NCI-H510A treated with DMSO at 0.1 percent for 48 hours (cell line): ENCODE data around the gene DCDC2C.

Experiments
- DNase-seq: peaks from one replicate; lab custom pipeline; 2025; lab: John Stamatoyannopoulos, UW

The DCDC2C gene

DNA sequence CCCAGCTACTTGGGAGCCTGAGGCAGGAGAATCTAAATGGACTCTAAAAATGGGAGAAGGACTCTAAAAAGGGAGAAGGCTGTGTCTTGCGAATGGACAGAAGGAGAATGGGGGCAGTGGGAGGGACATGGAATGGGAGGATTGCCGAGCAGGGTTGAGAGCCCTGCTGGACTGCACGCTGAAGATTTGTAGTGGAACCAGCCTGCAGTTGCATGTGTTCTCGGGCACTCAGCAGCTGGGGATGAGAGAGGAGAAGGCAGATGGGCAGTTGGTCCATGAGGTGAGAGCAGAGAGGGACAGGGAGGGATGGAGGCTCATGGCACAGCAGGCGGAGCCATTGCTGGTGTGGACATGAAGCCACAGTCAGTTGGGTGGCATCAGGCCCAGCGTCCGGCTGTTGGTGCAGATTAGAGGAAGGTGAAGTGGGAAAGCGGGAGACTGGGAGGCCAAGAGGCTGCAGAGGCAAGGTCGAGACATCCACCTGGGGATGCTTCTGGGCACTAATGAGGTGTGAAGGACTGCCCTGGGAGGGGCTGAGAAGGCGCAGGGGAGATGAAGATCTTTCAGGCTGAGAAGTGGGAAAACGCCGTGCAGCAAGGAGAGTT lies 40.7 kb downstream of the DCDC2C start:
- DNase-seq: no peak

DNA sequence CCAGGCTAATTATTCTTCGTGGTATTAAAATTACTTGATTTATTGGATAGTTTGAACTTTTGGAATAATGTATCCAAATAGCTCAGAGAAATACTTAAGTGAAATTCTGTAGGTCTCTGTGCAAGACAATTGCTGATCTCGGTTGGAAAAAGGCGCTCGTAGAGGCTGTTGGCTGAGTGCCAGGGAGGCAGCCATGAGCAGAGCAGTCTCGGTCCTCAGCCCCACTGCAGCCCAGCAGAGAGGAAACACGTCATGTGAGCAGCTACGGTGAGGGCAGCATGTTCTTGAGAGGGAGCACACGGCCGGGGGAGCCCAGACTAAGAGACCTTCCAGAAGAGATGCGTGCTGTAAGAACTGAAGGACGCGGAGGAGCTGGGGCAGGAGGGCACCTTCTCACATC lies 42.5 kb downstream of the DCDC2C start:
- peak; percentile 13 for DNase-seq

DNA sequence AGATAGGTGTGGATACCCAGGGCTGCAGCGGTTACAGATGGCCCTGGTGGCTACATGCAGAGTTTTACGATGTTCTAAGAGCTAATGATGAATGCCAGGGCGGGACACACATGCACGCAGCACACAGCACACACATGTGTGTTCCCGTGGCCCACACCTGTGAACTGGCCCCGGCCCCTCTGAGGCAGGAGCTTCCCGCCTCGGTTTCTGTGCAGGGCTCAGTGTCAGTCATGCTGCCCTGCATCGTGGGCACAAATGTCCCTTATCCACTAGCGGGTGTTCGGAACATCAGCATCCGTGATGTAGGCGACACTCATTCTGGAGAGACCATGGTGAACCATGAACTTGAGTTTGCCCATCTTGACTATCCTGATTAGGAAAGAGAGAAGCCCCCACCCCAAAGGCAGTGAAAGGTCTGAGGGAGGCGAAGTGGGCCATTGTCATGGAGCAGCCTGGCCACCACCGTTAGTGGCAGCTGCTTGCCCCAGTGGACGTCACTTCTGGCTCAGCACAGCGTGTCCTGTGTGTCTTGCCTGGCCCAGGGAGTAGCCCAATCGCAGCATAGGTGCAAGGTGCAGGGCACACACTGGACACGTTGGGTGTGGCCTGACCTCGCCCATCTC lies 43.8 kb downstream of the DCDC2C start:
- no peak for DNase-seq

DNA sequence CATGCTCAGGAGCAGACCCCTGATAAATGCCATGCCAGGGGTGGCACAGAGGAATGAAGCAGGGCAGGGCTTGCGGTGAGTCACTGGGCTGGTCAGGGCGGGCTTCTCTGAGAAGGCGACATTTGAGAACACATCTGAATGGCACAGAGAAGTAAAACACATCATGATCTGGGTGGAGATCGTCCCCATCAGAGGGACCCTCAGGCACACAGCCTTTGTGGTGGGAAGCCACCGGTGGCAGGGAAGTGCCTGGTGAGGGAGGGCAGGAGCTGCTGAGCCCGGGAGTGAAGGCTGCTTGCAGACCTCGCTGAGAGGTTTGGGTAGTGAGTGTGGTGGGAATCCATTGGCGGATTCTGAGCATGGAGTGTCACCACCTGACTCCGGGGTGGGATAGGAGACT lies 44.5 kb downstream of the DCDC2C start:
- no peak for DNase-seq

DNA sequence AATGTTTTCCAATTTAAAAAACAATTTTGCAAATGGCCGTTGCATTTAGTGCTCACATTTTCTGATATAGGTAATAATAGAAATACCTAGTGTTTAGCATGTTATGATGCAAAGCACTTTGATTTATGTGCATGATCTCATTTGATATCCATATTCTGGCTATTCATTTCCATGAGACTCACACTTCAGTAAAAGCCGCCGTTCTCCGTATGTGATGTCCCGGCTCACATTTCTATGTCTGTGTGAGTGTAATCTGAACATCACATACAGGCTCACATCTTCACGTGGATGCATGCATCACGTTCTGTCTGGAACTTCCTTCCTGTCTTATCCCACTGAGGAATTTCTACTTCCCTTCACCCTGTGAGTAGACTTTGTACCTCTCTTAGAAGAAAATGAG lies 45.8 kb downstream of the DCDC2C start:
- DNase-seq: no peak

DNA sequence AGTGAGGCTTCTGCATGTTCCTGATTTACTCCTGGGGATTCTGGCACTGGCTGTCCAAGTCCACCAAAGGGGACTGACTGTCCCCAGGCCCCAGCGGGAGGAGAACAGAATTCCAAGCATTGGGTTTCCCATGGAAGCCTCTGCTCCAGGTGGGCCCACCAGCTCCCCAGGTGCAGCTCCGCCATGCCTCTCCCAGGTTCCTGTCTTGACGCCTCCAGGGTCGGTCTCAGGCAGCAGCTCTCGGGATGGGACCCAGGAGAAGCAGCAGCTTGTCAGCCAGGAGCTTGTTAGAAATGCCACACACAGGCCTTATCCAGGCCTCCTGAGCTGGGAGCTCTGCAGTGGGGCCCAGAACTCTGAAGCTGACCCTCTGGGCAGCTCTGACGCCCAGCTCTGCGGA lies 47.9 kb downstream of the DCDC2C start:
- DNase-seq: no peak

DNA sequence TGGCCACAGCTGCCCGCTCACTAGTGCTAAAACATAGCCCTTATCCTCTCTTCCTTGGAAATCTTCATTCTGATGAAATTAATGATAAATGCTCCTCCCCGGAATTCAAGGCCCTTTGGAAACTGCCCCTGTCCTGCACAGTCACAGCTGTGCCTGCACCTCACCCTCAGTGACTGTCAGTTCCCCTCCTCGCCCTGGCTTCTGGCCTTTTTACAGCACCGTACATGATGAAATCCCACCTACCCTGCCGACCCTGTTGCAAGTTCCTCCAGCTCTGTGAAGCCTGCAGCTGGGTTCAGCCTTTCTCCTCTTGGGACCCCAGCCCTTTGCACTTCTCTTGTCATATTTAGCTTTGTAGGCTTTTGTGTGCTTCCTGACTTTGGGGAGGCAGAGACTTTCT lies 48.4 kb downstream of the DCDC2C start:
- no peak for DNase-seq

DNA sequence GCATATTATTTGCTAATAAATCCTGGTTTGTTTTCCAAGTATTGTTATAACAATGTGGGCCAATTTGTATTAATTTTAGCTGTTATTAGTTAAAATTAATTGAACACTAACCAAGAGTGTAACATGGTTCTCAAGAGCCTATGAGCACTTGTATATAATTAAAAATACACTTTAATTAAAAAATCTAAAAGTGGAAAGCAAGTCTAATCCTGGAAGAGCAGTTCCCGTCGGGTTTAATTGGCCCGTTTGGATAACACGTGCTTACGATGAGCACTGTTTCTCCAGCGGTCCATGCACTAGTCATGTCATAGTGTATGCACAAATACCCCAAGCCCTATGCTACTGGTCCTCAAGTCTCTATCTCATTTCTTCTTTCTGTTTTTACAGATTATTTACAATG lies 49.0 kb downstream of the DCDC2C start:
- DNase-seq: no peak

DNA sequence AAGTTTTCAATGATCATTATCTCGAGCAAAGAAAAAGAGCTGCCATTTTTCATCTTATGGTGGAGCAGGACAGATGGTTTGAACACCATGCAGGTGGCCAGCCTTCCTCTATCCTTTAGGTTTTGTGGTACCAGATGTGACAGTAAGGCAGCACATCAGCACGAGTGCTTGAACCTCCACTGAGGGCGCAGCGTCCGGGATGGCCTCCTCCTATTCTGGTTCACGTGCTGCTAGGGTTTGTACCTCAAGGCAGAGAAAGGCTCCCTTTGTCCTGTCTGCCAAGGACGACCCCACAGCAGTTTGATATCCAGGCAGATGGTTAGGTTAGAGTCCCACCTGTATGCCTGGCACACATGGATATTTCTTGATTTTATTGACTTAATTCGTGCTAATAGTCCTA lies 50.2 kb downstream of the DCDC2C start:
- DNase-seq: no peak

DNA sequence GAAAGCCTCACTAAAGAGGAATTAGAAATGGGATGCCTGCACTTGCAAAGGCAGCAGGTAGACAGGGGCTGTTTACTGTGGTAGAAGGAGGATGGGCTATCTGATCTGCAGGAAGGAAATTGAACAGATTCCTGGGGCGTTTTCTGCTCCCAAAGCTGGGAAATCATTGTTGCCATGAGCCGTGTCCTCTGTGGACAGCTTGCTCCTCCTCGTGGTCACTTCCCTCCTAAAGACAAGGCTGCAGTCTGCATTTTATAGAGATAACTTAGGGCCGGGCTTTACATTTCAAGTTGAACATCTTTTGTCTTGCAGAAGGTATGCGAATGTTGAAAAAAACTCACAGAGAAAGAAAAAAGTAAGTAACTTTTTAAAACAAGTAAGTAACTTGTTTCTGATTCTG lies 50.9 kb downstream of the DCDC2C start:
- DNase-seq: no peak

DNA sequence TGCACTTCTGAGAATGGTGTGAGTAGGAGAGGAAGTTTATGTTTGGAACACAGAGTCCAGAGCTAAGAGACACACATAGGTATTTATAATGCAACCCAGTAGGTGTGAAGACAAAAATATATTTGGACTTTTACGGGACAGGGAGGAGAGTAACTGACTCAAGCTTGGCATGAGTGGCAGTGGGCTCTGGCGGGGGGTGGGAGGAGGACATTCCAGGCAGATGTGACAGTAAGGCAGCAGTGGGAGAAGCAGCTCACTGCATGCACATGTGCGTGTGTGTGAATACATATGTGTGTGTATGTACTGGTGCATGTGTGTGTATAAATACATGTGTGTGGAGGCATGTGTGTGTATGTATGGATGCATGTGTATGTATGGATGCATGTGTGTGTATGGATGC lies 51.4 kb downstream of the DCDC2C start:
- DNase-seq: no peak

DNA sequence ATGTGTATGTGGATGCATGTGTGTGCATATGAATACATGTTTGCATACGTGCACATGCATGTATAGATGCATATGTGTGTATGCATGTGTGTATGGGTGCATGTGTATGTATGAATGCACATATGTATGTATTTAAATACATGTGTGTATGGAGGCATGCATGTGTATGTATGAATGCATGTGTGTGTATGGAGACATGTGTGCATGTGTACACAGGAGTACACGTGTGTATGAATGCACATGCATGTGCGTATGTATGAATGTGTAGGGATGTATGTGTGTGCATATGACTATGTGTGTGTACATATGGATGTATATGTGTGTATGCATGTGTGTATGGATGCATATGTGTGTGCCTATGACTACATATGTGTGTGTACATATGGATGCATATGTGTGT lies 51.9 kb downstream of the DCDC2C start:
- no peak for DNase-seq

DNA sequence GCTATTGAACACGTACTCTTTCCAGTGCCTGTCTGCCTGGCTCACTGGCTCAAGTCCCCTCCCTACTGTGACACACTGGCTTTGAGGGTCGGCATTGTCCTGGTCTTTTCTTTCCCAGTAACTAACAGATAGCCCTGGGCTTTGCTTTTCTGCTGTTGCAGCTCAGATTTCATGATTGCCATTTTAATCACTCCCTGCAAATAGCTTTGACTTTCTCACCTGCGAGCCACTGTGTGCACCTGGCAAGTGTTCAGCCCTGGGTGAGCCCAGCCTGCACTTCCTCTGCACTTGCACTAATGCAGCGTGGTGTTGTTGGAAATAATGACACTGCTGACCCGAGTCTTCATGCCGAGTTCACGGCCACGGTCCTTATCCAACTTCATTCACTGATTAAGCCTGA lies 52.9 kb downstream of the DCDC2C start:
- DNase-seq: peak; percentile 66

DNA sequence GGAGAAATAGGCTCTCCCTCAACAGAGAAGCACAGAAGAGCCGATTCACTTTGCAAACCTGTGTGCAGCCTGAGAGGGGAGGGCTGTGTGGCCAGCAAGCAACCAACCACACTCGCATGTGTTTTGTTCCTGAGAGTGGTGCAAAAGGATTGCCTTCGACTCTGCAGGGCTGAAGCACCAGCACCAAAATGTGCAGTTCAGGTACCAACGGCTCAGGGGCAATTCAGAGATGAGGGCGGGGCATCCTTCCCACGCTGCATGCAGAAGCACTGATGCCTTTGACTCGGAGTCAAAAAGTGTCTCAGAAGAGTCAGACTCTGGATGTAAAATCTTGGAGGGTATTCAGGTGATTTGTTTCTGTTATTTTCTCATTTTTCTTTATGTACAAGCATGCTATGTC lies 55.5 kb downstream of the DCDC2C start:
- no peak for DNase-seq

DNA sequence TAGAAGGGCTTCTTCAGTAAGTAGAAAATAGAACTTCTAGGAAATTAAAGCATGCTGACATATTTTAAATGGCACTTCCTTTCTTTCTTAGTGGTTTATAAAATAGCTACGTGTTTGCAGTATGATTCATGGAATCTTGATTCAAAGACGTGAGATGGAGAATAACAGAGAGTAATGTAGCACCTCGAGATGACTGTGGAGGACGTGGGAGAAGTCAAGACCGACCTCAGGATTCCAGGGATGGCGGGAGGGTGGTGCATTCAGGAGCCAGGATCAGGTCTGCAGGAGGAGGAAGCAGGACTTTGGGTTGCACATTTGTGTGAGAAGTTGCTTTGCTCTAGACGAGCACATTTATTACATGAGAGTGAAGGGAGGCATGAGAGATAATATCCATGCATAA lies 56.0 kb downstream of the DCDC2C start:
- DNase-seq: no peak

DNA sequence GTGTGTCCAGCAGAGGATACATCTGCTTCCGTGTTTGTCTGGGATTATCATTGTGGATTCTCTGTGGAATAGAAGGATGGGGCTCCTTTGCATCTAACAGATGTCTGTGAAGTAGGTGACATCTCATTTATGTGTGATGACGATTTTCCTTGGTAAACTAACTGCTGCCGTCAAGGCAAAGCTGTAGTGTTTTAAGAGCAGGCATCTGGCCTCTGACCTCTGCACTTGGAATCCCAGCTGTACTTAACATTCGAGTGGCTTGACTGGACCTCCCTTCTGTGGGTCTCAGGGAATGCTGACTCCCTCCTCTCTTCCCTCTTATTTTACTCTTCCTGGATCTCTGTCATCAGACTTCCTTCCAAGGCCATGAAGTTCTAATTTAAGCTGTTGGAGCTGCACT lies 56.4 kb downstream of the DCDC2C start:
- DNase-seq: no peak

DNA sequence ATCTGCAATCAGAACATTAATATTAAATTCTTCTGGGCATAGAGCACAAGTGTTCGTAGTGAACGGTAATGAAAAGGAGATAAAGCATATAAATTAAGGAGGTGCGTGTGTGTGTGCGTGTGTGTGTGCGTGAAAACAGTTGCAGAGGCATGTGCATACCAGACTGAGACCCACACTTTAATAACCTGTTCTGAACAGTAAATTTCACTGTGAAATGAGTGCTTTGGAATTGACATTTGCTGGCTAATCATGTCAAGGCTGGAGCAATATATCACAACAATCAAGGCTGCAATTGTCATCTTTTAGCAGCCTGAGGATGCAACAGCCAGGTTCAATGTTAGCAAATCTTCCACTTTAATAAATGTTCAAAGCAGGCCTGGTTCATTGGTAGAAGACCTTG lies 57.9 kb downstream of the DCDC2C start:
- DNase-seq: no peak

DNA sequence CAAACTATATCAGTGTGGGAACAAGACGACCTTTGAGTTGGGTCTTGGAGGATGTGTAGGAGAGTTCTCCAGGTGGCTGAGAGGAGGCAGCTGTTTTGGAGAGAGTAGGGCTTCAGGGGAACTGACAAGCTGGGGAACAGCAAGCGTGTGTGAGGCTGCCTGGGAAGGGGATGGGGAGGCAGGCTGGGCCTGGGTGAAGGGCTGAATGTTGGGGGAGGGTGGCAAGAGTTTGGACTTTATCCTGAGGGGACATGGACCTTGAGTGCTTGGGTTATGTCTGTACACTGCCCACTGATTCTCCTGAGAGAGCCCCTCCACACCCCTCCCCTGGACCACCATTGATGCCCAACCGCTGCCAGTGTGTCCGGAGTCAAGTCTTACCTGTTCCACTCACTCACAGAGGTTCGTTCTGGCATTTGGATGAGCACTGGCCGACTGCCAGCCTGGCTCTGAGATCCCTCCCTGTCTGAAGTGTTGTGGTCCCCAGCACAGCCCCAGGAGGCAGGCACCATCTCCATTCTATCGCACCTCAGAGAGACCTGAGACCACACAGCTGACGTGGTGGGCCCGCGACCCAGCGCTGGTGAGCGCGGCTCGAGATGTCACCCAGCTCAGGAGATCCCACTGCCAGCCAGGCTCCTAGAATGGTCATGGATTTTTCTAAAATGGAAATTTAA lies 59.5 kb downstream of the DCDC2C start:
- DNase-seq: no peak

DNA sequence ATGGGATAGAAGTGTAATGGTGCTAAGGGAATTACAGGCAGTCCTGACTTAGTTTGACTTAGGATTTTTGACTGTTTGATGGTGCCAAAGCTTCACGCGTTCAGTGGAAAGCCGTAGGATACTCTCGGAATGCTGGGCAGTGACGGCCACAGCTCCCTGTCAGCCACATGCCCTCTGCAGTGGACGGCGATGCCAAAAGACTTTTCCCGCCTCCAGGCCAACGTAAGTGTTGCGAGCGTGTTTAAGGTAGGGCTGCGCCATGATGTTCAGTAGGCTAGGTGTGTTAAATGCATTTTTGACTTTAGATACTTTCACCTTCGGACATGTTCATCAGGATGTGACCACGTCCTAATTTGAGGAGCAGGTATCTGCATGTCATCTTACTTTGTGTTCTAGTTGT lies 63.4 kb downstream of the DCDC2C start:
- no peak for DNase-seq

DNA sequence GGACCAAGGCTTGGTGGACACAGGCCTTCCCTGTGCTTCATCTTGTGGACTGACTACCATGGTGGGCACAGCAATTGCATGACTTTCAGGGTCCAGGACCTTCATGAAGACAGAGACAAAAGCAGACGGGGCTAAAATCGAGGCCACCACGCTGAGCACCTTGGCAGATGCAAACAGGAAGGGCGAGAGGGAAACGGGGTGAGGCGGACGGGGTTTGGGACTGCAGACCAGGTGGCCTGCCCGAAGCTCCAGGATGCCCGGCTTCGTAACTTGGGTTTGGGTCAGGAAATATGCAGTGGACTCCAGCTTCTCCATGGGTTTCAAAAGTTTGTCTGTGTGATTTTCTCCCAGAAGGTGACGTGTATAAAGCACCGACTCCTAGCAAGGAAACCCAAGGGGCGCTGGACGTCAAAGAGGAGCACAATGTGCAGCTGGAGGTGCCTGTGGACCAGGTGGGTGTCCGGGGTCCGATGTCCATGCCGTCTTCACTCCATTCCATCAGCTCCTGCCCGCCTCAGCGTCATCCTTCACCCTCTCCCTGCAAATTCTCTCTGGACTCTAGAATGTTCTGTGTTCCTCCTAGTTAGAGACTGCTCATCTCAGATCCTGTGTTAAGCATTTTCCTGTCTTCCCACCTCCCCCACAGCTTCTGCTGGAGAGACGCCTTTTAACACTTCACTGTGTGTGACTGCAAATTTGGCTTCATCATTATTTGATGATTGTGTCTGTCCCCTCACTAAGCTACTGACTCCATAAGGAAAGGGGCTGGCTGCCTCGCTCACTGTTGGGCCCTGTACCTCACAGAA lies 65.8 kb downstream of the DCDC2C start:
- DNase-seq: no peak

DNA sequence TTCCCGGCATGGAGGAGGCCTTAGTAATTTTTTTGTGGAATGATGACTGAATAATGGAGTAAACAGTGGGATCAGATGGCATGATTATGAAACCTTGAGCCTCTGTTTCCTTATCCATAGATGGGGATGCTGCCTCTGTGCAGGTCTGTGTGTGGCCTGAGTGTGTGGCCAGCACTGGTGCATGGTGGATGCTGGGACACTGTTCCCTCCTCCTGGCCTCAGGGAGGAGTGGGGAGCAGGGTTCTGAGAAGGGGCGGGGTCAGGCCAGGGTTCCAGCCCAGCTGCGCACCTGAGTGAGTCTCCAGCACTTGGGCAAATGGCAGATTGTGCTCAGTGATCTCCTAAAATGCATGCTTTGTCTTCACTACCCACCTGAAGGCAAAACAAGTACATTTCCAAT lies 66.4 kb downstream of the DCDC2C start:
- no peak for DNase-seq

DNA sequence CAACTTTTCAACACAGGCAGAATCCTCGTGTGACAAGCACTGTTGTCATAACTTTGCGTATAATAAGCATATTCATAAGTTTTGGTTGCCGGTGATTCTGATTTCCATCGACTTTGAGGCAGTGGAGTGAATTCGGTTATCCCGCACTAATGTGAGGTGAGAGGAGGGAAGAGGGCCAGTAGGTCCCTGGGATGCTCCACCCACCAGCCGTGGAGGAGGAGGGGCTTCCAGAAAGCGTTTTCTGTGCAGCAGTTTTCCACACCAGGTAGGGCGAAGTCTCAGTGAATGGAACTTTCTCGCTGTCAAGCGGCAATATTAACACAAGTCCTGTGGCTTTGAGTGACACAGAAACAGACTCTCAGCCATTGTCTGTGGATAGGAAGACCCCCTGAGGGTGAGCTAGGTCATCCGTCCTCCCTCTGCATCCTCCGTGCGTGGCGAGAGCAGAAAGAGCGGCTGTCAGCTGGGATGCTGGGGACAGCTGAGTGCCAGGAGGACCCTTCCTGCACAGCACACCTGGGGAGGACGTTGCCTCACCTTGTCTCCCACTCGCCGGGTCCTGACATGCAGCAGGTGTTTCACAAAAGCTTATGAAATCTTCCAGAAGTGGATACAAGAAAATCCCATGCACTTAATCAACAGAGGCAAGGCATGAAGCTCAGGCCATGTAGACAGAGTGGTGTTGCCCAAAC lies 67.5 kb downstream of the DCDC2C start:
- DNase-seq: no peak
